ENCODE results near the gene DGKG. TPM values are rescaled to one million over a fixed set of nuclear protein-coding genes. Genes with fewer than 3 reads are reported as not detected.

Gene DGKG
- total and polyA plus RNA-seq, 12 donors: 7.2 to 75.7 (median 41.4) TPM

DNA sequence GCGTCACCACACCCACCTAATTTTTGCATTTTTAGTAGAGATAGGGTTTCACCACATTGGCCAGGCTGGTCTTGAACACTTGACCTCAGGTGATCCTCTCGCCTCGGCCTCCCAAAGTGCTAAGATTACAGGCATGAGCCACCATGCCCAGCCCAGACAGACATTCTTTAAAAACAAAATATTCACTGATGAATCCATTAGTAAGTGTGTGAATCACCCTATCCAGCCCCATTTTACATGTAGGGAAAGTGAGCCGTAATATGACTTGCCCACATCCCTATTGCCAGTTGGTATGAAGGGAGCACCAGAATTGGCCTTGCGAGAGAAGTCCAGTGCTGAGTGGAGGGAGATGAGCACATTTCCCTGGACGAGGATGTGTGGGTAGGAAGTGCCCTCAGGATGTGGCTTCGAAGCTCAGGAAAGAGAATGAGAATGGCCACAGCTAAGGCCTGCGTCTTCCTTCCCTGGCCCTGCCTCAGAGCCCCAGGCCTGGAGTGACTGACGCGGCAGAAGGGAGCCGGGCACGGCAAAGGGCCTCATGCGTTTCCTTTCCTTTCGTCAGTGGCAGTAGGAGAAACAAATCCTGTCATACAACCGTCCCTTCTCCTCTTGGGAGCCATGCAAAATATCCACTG, 224.9 kb downstream of the DGKG start:
- intact Hi-C loops (cut with DNase I): no loop called here
- DNase-seq (no peak), ATAC-seq (no peak)
- no peaks in the 10 kb centered on the region for H3K9me3 ChIP-seq
- peaks cover 0 to 8% (median 0%) of the 10 kb centered on the region in 9 donors for H3K4me1 ChIP-seq
- no peak overlapping the region for H3K27ac ChIP-seq
- WGBS, 2 donors: 78 to 80% methylated on average over 15 of the region's 15 CpGs
- H3K36me3 ChIP-seq: no peaks in the 10 kb centered on the region
- H3K27me3 ChIP-seq: no peaks in the 10 kb centered on the region
- H3K4me3 ChIP-seq: no peak overlapping the region
- TF ChIP-seq, protein P1, sequence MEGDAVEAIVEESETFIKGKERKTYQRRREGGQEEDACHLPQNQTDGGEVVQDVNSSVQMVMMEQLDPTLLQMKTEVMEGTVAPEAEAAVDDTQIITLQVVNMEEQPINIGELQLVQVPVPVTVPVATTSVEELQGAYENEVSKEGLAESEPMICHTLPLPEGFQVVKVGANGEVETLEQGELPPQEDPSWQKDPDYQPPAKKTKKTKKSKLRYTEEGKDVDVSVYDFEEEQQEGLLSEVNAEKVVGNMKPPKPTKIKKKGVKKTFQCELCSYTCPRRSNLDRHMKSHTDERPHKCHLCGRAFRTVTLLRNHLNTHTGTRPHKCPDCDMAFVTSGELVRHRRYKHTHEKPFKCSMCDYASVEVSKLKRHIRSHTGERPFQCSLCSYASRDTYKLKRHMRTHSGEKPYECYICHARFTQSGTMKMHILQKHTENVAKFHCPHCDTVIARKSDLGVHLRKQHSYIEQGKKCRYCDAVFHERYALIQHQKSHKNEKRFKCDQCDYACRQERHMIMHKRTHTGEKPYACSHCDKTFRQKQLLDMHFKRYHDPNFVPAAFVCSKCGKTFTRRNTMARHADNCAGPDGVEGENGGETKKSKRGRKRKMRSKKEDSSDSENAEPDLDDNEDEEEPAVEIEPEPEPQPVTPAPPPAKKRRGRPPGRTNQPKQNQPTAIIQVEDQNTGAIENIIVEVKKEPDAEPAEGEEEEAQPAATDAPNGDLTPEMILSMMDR (IDR thresholded peaks at IDR 0.05): no peak

DNA sequence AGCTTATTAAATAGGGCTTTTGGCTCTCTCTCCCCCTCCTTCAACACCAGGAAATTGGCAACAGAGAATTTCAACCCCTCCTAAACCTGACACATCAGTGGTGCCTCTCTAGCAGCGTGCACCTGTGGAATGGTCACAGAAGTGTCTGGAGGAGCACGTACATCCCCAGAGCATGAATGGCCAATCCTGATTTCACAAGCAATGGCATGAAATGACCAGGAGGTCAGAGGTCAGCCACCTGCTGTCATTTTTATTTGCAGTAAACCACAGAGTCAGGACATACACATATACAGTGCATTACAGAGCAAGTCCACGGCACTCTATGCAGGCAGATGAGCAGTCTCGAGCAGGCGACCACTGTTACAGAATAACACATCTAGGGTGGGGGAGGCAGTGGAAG, 228.1 kb downstream of the DGKG start:
- no peaks in the 10 kb centered on the region for H3K36me3 ChIP-seq
- no peaks in the 10 kb centered on the region for H3K27me3 ChIP-seq
- H3K27ac ChIP-seq: no peak overlapping the region
- peaks cover 0 to 7% (median 0%) of the 10 kb centered on the region in 9 donors for H3K4me1 ChIP-seq
- WGBS, 2 donors: 91 to 92% methylated on average over 5 of the region's 5 CpGs
- DNase-seq (no peak), ATAC-seq (no peak)
- no peak overlapping the region for H3K4me3 ChIP-seq
- H3K9me3 ChIP-seq: no peaks in the 10 kb centered on the region
- TF ChIP-seq, protein P1 (IDR thresholded peaks at IDR 0.05): no peak
- intact Hi-C loops (cut with DNase I): no loop called here

DNA sequence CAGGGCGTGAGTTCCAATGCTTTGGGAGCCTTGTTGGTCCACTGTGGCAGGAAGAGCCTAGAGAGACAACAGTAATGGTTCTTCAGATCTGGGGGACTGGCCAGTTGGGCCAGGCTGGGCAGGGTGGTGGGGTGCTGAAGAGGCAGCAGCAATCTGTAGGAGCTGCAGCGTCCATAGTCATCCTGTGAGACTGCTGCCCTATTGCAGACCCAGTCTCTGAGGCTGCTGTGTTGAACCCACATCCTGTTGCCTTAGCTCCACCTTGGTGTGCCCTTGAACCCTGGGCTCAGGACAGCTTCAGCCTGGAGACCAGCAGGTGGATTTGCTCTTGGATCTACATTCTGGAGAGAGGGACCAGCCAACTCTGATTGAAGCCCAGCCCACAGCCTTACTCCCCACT, 229.5 kb downstream of the DGKG start:
- Histone ChIP-seq H3K4me3 (no peak overlapping the region), H3K9me3 (no peaks in the 10 kb centered on the region), H3K4me1 (no peaks in the 10 kb centered on the region), H3K36me3 (no peaks in the 10 kb centered on the region), H3K27me3 (no peaks in the 10 kb centered on the region), H3K27ac (no peak overlapping the region)
- no peak for ATAC-seq
- DNase-seq: no peak
- 95 to 97% methylated on average over 2 of the region's 2 CpGs for WGBS, 2 donors
- TF ChIP-seq, protein P1 (IDR thresholded peaks at IDR 0.05): no peak
- intact Hi-C loops (cut with DNase I): no loop called here

DNA sequence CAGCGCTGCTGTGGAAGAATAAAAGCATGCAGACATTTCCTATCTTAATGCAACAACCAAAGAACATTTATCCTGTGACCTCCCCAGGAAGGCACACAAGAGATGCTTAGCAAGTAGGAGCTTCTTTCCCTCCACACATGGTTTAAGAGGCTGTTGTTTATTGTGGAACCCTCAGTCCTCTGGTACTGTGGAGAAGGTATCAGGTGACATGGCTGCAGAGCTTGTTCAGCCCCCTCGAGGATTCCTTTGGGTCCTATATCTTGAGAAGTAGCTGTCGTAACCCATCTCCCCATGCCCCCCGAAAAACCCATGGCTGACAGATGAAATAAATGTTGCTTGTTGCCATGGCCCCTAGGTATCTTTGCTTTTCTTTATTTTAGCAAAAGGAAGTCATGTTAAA, 232.8 kb downstream of the DGKG start:
- H3K27me3 ChIP-seq: no peaks in the 10 kb centered on the region
- H3K36me3 ChIP-seq: no peaks in the 10 kb centered on the region
- DNase-seq (no peak), ATAC-seq (no peak)
- intact Hi-C loops (cut with DNase I): no loop called here
- H3K27ac ChIP-seq: no peak overlapping the region
- no peak overlapping the region for H3K4me3 ChIP-seq
- no peaks in the 10 kb centered on the region for H3K4me1 ChIP-seq
- H3K9me3 ChIP-seq: no peaks in the 10 kb centered on the region
- TF ChIP-seq, protein P1 (IDR thresholded peaks at IDR 0.05): no peak
- WGBS, 2 donors: 80 to 86% methylated on average over 4 of the region's 4 CpGs

Data from heart right ventricle (tissue), 16 donors.